Natural killer cell treated with Interleukin-12 subunit alpha and Interleukin-12 subunit beta and Interleukin-15 and Interleukin-18, amount 100 ng/mL, for 72 hours (primary cell): Measurements from ENCODE around the gene WFDC12. TPM values are rescaled to one million over a fixed set of nuclear protein-coding genes. Genes with fewer than 3 reads are reported as not detected.

Source experiments
- ATAC-seq, 2 donors: fragments of 150-1000 bp; cut with Tn5 transposase in 1 of 2; sonication (Bioruptor Pico), chemical (Tn5 transposase) in 1 of 2; 2 replicates each; pipeline ENCODE4 v1.10.0; 2021
- DNase-seq: peaks from one replicate; pipeline ENCODE4 v3.0.0; 2022; ENCODE audit warnings: low spot score
- H3K27ac Mint-ChIP-seq, 2 donors: 1 replicate in 1 of 2; 2 replicates in 1 of 2; pipeline ENCODE4 v1.8.0; 2022; ENCODE audit warnings: mixed read lengths in 2 of 2, mild to moderate bottlenecking in 1 of 2, moderate library complexity in 1 of 2
- H3K27me3 Mint-ChIP-seq, 2 donors: 1 replicate in 1 of 2; 2 replicates in 1 of 2; pipeline ENCODE4 v1.8.0; 2022; ENCODE audit warnings: mixed read lengths in 2 of 2
- H3K36me3 Mint-ChIP-seq: one replicate; pipeline ENCODE4 v1.8.0; 2022; ENCODE audit warnings: mixed read lengths
- H3K4me1 Mint-ChIP-seq, 2 donors: 1 replicate in 1 of 2; 2 replicates in 1 of 2; pipeline ENCODE4 v1.8.0; 2022; ENCODE audit warnings: low read depth in 2 of 2, mixed read lengths in 2 of 2, mild to moderate bottlenecking in 1 of 2
- H3K4me3 Mint-ChIP-seq: one replicate; pipeline ENCODE4 v1.8.0; 2022; ENCODE audit warnings: mixed read lengths
- H3K9me3 Mint-ChIP-seq: 2 replicates; pipeline ENCODE4 v1.8.0; 2022; ENCODE audit warnings: mixed read lengths
- total RNA-seq, 2 donors: library from RNA; stranded (reverse); gene quantifications; one replicate each; pipeline ENCODE4 v1.2.3, GENCODE V29; 2022

The WFDC12 gene
- total RNA-seq, 2 donors from 2014 or later, result not detected

GRCh38 chr20:45138561-45139300 is 14.5 kb upstream of the WFDC12 start:
- H3K9me3 Mint-ChIP-seq, result no peaks in the 10 kb centered on the region
- H3K27ac Mint-ChIP-seq, result no peak overlapping the region
- ATAC-seq (peak; percentile 63 to 81), DNase-seq (peak; percentile 69)
- peaks cover 6 to 13% of the 10 kb centered on the region in 2 donors for H3K27me3 Mint-ChIP-seq
- no peaks in the 10 kb centered on the region for H3K36me3 Mint-ChIP-seq
- no peak overlapping the region for H3K4me3 Mint-ChIP-seq
- H3K4me1 Mint-ChIP-seq, result peaks cover 0 to 5% of the 10 kb centered on the region in 2 donors

- Mint-ChIP-seq H3K4me1 (peaks cover 0 to 5% of the 10 kb centered on the region in 2 donors), H3K9me3 (no peaks in the 10 kb centered on the region), H3K4me3 (no peak overlapping the region), H3K36me3 (no peaks in the 10 kb centered on the region), H3K27me3 (peaks cover 16 to 27% of the 10 kb centered on the region in 2 donors), H3K27ac (no peak overlapping the region)
- no peak for DNase-seq
- ATAC-seq, result no peak
Measured at GRCh38 chr20:45136911-45137310, 12.6 kb upstream of the WFDC12 start.

GRCh38 chr20:45128099-45128498 is 3.8 kb upstream of the WFDC12 start:
- no peak for DNase-seq
- H3K9me3 Mint-ChIP-seq, result no peaks in the 10 kb centered on the region
- peaks cover 32 to 39% of the 10 kb centered on the region in 2 donors for H3K27me3 Mint-ChIP-seq
- no peaks in the 10 kb centered on the region for H3K36me3 Mint-ChIP-seq
- ATAC-seq, result no peak
- H3K4me1 Mint-ChIP-seq, result no peaks in the 10 kb centered on the region
- H3K27ac Mint-ChIP-seq, result no peak overlapping the region
- no peak overlapping the region for H3K4me3 Mint-ChIP-seq

DNA sequence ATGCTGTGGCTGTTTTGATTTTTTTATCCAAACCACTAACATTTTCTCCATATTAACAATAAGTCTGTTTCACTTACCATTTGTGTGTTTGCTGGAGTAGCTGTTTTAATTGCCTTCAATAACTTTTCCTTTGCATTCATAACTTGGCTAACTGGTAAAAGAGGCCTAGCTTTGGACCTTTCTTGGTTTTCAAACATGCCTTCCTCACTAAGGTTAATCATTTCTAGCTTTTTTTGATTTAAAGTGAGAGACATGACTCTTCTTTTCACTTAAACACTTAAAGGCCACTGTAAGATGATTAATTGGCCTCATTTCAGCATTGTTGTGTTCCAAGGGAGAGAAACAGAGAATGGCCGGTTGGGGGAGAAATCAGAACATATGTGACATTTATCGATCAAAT is 2.9 kb downstream of the WFDC12 start:
- H3K36me3 Mint-ChIP-seq, result no peaks in the 10 kb centered on the region
- H3K27me3 Mint-ChIP-seq, result peaks cover 32 to 33% of the 10 kb centered on the region in 2 donors
- no peaks in the 10 kb centered on the region for H3K9me3 Mint-ChIP-seq
- ATAC-seq (no peak), DNase-seq (no peak)
- H3K4me3 Mint-ChIP-seq, result no peak overlapping the region
- H3K4me1 Mint-ChIP-seq, result no peaks in the 10 kb centered on the region
- no peak overlapping the region for H3K27ac Mint-ChIP-seq

GRCh38 chr20:45119556-45120266 is 4.6 kb downstream of the WFDC12 start:
- no peak overlapping the region for H3K27ac Mint-ChIP-seq
- H3K4me3 Mint-ChIP-seq, result no peak overlapping the region
- H3K27me3 Mint-ChIP-seq, result peaks cover 28 to 32% of the 10 kb centered on the region in 2 donors
- DNase-seq, result no peak
- peaks cover 0 to 3% of the 10 kb centered on the region in 2 donors for H3K4me1 Mint-ChIP-seq
- no peaks in the 10 kb centered on the region for H3K36me3 Mint-ChIP-seq
- H3K9me3 Mint-ChIP-seq, result no peaks in the 10 kb centered on the region
- no peak for ATAC-seq

DNA sequence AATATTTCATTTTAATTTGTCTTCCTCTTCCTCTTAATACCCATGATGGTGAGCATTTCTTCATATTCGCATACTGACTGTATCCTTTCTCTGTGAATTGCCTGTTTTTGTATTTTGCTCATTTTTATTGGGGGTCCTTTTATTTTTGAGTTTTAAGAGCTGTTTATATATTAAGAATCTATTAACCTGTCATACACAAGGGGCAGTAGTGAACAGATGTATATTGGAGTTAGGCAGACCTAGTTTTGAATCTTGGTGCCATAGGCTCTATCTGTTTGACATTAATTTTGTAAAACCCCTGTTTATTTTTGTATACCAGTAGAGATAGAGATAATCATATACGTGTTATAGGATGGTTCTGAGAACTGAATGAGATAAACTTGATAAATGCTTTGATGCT is 6.2 kb downstream of the WFDC12 start:
- DNase-seq (no peak), ATAC-seq (no peak)
- no peak overlapping the region for H3K4me3 Mint-ChIP-seq
- H3K27me3 Mint-ChIP-seq, result peaks cover 21 to 32% of the 10 kb centered on the region in 2 donors
- no peak overlapping the region for H3K27ac Mint-ChIP-seq
- no peaks in the 10 kb centered on the region for H3K9me3 Mint-ChIP-seq
- no peaks in the 10 kb centered on the region for H3K36me3 Mint-ChIP-seq
- peaks cover 0 to 3% of the 10 kb centered on the region in 2 donors for H3K4me1 Mint-ChIP-seq

DNA sequence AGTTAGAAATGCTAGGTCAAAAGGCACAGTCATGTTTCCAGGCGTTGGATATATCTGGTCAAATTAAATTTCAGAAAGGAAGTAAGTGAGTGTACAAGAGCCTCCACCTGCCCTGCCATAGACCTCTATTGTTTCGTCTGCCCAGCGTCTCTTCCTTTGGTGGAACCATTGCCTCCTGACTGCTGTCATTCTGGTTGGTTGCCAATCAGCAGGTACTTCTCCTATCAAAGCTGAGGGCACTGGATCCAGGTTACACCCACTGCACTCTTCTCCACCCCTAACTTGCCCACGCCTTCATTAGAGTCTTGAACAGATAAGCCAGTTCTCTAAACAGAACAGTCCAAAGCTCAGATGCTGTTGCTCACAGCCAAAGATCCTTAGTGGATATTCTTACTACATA is 6.7 kb downstream of the WFDC12 start:
- Mint-ChIP-seq H3K4me1 (peaks cover 0 to 3% of the 10 kb centered on the region in 2 donors), H3K36me3 (no peaks in the 10 kb centered on the region), H3K27ac (no peak overlapping the region), H3K27me3 (peaks cover 19 to 29% of the 10 kb centered on the region in 2 donors), H3K9me3 (no peaks in the 10 kb centered on the region), H3K4me3 (no peak overlapping the region)
- DNase-seq (no peak), ATAC-seq (no peak)

GRCh38 chr20:45115829-45116228 is 8.4 kb downstream of the WFDC12 start:
- Mint-ChIP-seq H3K27me3 (peaks cover 9 to 18% of the 10 kb centered on the region in 2 donors), H3K9me3 (no peaks in the 10 kb centered on the region), H3K4me1 (peaks cover 0 to 3% of the 10 kb centered on the region in 2 donors), H3K36me3 (no peaks in the 10 kb centered on the region), H3K27ac (no peak overlapping the region), H3K4me3 (no peak overlapping the region)
- ATAC-seq, result no peak
- no peak for DNase-seq

- Mint-ChIP-seq H3K4me1 (peaks cover 0 to 3% of the 10 kb centered on the region in 2 donors), H3K9me3 (no peaks in the 10 kb centered on the region), H3K27ac (no peak overlapping the region), H3K27me3 (peaks cover 8 to 15% of the 10 kb centered on the region in 2 donors), H3K36me3 (no peaks in the 10 kb centered on the region), H3K4me3 (no peak overlapping the region)
- DNase-seq (no peak), ATAC-seq (no peak)
Measured at GRCh38 chr20:45115386-45115774, 8.9 kb downstream of the WFDC12 start.

GRCh38 chr20:45114465-45115385 is 9.5 kb downstream of the WFDC12 start, which contains the start of gene WFDC5:
Gene WFDC5 (minus strand): TSS chr20:45115174. CDS start chr20:45115083, 91 bp downstream.
- H3K27ac Mint-ChIP-seq, result no peak within 1 kb of the TSS
- no peaks in the 10 kb centered on the region for H3K36me3 Mint-ChIP-seq
- no peaks in the 10 kb centered on the region for H3K9me3 Mint-ChIP-seq
- no peak within 1 kb of the TSS for H3K4me3 Mint-ChIP-seq
- DNase-seq (no peak), ATAC-seq (peak in 1 of 2 donors; percentile 56)
- H3K4me1 Mint-ChIP-seq, result peaks cover 0 to 3% of the 10 kb centered on the region in 2 donors
- H3K27me3 Mint-ChIP-seq, result peaks cover 5 to 10% of the 10 kb centered on the region in 2 donors

GRCh38 chr20:45113865-45114264 is 10.4 kb downstream of the WFDC12 start:
- Mint-ChIP-seq H3K27me3 (peaks cover 5 to 10% of the 10 kb centered on the region in 2 donors), H3K36me3 (no peaks in the 10 kb centered on the region), H3K9me3 (no peaks in the 10 kb centered on the region), H3K4me1 (peaks cover 0 to 3% of the 10 kb centered on the region in 2 donors), H3K4me3 (no peak overlapping the region), H3K27ac (no peak overlapping the region)
- ATAC-seq, result no peak
- DNase-seq, result no peak

GRCh38 chr20:45112754-45113153 is 11.5 kb downstream of the WFDC12 start:
- H3K36me3 Mint-ChIP-seq, result no peaks in the 10 kb centered on the region
- ATAC-seq, result no peak
- H3K27me3 Mint-ChIP-seq, result peaks cover 5% of the 10 kb centered on the region in 2 donors
- H3K9me3 Mint-ChIP-seq, result no peaks in the 10 kb centered on the region
- no peak overlapping the region for H3K27ac Mint-ChIP-seq
- no peak overlapping the region for H3K4me3 Mint-ChIP-seq
- peaks cover 0 to 3% of the 10 kb centered on the region in 2 donors for H3K4me1 Mint-ChIP-seq
- DNase-seq, result no peak

- Mint-ChIP-seq H3K4me1 (peaks cover 0 to 3% of the 10 kb centered on the region in 2 donors), H3K4me3 (no peak overlapping the region), H3K27me3 (peaks cover 0 to 7% of the 10 kb centered on the region in 2 donors), H3K36me3 (no peaks in the 10 kb centered on the region), H3K9me3 (no peaks in the 10 kb centered on the region), H3K27ac (no peak overlapping the region)
- no peak for DNase-seq
- ATAC-seq, result no peak
Measured at GRCh38 chr20:45111799-45112471, 12.3 kb downstream of the WFDC12 start.
